Stomach (tissue), 4 donors: ENCODE results near the gene INAFM2.

Experiments
- EP300 ChIP-seq: sonication (generic); formaldehyde crosslinking; IDR thresholded peaks from one replicate; pipeline ENCODE4 v1.6.1; 2017; ENCODE audit warnings: antibody characterized with exemption
- POLR2A ChIP-seq, 4 donors: fragments of 450-650 bp; IDR thresholded peaks; one replicate each; pipeline ENCODE4 v1.6.1; 2016; ENCODE audit warnings: antibody characterized with exemption in 4 of 4, control low read depth in 2 of 4, mild to moderate bottlenecking in 1 of 4, moderate library complexity in 1 of 4
- POLR2AphosphoS5 ChIP-seq, 3 donors: sonication (generic); formaldehyde crosslinking; IDR thresholded peaks; one replicate each; pipeline ENCODE4 v1.6.1; 2016; ENCODE audit warnings: antibody characterized with exemption in 3 of 3
- TF ChIP-seq, protein P1 (sequence below), 7 experiments: fragments of 450-650 bp in 4 of 7; fragments of 200-600 bp in 3 of 7; sonication (generic) in 3 of 7; IDR thresholded peaks; one replicate each; pipeline ENCODE4 v1.5.1; 2016 to 2019; ENCODE audit warnings: antibody characterized with exemption in 7 of 7, control low read depth in 2 of 7, mild to moderate bottlenecking in 1 of 7

- TF ChIP-seq, protein P1, sequence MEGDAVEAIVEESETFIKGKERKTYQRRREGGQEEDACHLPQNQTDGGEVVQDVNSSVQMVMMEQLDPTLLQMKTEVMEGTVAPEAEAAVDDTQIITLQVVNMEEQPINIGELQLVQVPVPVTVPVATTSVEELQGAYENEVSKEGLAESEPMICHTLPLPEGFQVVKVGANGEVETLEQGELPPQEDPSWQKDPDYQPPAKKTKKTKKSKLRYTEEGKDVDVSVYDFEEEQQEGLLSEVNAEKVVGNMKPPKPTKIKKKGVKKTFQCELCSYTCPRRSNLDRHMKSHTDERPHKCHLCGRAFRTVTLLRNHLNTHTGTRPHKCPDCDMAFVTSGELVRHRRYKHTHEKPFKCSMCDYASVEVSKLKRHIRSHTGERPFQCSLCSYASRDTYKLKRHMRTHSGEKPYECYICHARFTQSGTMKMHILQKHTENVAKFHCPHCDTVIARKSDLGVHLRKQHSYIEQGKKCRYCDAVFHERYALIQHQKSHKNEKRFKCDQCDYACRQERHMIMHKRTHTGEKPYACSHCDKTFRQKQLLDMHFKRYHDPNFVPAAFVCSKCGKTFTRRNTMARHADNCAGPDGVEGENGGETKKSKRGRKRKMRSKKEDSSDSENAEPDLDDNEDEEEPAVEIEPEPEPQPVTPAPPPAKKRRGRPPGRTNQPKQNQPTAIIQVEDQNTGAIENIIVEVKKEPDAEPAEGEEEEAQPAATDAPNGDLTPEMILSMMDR (IDR thresholded peaks at IDR 0.05), result no peak
- TF ChIP-seq POLR2A (IDR thresholded peaks at IDR 0.05) (no peak), POLR2AphosphoS5 (IDR thresholded peaks at IDR 0.05) (no peak), EP300 (no peak)
Observed at GRCh38 chr15:40290918-40291574, 32.4 kb upstream of the INAFM2 start.
